Measurements from ENCODE around the gene RILPL2.
"Not testable (repeated sequence)": the region's sequence is repeated elsewhere in the genome, so short reads cannot be mapped to it uniquely, and the experiment has no call there.

Gene RILPL2, protein sequence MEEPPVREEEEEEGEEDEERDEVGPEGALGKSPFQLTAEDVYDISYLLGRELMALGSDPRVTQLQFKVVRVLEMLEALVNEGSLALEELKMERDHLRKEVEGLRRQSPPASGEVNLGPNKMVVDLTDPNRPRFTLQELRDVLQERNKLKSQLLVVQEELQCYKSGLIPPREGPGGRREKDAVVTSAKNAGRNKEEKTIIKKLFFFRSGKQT

DNA sequence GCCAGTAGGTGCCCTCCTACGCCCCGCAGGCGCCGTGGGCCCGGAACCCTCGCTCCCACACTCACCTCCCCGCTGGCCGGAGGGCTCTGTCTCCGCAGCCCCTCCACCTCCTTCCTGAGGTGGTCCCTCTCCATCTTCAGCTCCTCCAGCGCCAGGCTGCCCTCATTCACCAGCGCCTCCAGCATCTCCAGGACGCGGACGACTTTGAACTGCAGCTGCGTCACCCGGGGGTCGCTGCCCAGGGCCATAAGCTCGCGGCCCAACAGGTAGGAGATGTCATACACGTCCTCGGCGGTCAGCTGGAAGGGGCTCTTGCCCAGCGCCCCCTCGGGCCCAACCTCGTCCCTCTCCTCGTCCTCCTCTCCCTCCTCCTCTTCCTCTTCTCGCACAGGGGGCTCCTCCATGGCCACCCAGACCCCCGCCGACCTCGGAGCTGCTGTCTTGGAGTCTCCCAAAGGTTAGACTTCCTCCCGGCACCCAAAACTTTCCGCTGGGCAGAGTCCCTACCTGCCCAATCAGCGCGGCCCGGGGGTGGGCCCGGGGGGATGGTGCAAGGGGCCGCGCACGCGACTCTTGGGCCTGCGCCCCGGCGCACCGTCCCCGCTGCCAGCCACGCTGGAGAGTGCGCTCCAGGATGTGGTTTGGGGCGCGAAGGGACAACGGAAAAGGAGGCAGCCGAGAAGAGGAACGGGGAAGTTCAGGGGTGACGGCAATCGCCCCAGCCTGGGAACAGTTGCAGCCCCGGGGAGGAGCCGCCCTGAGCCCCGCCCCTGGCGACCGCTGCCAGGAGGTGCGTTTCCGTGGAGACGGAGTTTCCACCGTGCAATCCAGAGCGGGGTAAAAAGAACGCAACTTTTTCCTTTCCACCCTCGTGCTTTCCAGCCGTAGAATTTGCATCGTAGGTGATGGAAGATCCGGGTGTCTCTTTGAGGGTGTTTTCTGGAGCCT, at the start of gene RILPL2:
Gene RILPL2 (minus strand): TSS at position 668 of the 948 bp plus-strand sequence. CDS start 264 bp downstream, at position 404.
- peak; percentile 21 for FAIRE-seq

DNA sequence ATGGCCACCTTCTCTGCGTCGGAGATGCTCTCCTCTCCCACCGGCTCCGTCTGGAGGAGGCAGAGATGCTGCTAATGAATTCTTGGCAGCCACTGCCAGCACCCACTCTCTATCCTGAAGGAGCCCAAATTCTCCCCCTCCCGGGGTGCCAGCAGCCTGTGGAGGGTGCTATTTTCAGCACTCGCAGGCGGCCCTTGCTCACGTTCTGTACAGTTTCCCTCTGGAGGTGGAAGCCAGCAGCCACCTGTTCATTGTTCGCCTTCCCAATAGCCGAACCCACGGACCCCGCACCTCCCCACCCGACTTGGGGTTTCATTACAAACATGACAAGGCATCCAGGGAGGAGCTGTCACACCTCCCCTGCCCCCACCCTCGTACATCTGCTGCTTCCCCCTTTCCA, 49.3 kb upstream of the RILPL2 start:
- no peak for FAIRE-seq

DNA sequence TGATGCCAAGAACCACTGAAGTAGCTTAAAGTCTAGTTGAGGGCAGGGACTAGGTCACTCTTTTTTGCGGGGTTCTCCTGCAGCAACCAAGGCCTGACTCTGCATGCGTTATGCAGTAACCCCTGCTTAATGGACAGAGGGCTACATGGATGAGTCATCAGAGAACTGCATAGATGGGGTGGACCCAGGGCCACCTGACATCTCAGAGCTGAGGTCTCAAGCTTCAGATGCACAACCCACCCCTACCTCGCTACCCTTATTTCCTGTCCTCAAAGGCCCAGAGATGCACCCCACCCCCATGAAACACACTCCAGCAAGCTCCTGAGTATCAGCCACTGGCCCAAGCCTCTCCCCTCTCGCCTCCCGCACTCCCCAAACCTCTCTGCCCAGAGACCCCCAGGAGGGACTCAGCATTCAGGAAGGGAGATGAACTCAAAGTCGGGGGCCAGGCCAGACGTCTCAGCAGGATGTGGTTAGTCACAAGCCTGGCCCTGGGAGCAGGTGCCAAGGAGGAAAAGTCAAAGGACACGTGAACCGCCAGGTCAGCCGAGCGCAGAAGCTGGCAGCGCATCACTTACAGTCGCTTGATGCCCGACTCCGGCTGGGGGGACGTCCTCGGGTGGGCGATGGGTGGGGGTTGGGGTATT, 47.2 kb upstream of the RILPL2 start:
- no peak for FAIRE-seq

DNA sequence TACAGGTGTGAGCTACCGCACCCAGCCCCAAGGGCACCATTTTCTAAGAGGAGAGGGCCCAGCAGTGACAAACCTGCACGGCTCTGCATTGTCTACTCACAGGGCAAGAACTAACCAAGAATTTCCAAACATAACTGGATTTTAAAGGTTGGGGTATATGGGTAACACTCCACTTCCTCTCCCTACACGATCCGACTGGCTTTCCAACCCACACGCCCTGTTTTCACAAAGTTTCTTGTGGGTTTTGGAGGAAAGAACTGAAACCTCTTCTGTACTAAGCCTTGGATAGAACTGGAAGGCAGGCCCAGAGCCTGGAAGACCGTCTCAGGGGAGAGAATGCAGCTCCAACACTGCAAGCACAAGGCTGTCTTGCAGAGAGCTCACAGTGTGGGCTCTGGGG, 46.4 kb upstream of the RILPL2 start:
- no peak for FAIRE-seq

DNA sequence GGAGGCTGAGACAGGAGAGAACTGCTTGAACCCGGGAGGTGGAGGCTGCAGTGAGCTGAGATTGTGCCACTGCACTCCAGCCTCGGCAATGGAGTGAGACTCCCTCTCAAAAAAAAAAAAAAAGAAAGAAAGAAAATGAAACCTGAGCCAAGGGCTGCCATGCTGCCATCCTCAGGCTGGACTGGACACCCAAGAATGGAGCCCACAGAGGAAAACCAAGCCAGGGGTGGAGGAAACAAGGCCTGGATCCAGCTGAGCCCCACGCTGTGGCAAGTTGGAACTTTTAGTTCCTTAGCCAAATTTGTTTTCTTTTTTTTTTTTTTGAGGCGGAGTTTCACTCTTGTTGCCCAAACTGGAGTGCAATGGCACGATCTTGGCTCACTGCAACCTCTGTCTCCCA, 44.8 kb upstream of the RILPL2 start:
- not testable (repeated sequence) for FAIRE-seq

DNA sequence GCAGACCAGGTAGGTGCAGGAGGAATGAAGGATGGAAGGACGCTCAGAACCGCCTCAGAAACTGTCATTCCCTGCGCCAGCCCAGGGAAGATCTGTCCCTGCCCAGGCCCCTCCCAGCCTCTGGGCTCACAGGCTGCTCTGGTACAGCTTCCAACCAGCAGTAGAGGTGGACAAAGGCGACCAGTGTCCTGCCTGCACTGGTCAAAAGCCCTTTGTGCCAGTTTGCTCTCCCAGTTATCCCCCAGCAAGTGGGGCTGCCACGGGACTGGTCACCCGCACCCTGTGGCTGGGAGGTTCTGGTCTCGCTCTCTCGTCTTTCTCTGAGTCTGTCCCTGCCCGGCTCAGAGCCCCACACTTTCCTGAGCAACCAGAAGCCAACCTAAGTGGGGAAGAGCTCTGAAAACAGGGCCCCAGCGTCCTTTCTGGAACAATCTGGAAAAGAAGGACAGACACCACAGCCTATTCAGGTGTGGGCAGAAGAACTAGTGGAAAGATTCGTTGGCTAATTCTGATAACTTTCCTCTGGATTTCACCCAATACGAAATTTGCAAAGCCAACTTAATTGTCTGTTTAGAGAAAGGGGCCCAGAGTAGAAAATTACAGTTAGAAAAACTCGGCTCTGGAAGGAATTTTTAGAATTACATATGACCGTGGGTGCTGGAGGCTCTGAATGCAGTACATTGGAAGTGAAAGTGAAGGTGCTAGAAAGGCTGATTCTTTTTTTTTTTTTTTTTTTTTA, 43.1 kb upstream of the RILPL2 start:
- FAIRE-seq: no peak

DNA sequence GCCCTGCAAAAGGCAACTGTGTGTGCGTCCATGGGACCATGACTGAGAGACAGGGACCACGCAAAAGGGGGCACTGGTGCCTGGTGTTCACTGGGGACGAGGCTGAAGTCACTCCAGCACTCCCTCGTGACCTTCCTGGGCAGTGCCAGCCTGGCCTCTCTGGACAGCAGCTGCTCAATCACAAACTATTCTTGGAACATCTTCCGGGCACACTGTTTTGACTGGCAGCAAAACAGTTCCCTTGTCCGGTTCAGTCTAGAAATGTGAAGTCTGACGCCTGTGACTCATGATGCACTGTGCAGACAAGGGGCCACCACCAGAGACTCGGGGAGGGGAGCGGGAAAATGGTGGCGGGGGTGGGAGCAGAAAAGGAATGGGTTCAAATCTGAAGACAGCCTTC, 42.3 kb upstream of the RILPL2 start:
- FAIRE-seq: no peak

DNA sequence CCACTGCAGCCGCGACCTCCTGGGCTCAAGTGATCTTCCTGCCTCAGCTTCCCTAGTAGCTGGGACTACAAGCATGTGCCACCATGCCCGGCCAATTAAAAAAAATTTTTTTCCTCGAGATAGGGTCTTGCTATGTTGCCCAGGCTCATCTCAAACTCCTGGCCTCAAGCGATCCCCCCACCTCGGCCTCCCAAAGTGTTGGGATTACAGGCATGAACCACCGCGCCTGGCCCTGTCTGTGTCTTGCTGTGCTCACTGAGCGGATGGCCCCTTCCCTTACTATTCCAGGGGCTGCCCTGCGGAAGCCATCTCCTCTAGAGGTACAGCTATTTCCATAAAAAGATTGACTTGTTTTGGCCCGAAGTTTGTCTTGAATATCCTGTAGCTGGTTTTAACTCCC, 41.6 kb upstream of the RILPL2 start:
- FAIRE-seq: no peak

DNA sequence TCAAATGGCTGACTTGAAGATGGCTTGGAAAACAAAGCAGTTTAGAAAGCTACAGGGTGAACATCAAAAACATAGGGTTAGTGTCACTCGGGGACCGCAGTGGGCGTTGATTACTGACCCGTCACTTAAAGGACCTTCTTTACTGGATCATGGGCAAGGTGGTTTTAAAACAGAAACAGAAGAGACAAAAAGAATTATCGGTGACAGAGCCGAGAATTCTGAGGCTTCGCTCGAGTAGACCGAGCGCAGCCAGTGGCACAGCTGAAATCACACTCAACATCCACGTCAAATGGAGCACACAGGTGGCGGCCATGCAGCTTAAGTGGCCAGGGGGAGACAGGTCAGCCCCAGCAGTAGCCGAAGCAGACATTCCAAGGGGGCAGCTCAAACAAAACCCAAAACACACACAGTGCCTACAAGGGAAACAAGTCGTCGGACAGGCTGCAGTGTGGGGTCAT, 38.8 kb upstream of the RILPL2 start:
- FAIRE-seq: no peak

DNA sequence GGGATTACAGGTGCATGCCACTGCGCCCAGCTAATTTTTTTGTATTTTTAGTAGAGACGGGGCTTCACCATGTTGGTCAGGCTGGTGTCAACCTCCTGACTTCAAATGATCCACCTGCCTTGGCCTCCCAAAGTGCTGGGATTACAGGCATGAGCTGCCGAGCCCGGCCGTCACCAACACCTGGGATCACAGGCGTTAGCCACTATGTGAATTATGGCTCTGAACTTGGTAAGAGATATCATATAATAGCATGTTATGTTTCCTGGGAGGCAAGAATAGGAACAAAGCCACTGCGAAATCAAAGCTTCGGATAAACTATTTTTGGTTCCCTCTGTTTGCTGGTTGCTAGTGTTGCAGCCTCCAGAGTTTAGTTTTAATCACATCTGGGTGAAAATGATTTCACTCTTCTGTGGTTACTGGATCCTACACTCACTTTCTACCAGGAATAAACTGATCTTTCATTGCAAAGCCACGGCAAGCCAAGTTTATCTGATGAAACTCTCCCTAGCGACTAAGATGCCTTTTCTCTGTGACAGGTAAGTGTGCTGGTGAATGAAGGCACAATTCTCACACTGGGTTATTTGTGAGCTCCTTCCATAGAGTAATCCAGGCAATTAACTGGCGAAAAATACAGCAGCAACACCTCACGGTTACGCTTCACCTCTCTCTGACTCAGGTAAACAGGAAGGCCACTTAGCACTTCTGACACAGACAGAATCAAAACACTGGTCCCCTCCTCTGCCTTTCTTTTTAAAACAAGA, 38.2 kb upstream of the RILPL2 start:
- no peak for FAIRE-seq

DNA sequence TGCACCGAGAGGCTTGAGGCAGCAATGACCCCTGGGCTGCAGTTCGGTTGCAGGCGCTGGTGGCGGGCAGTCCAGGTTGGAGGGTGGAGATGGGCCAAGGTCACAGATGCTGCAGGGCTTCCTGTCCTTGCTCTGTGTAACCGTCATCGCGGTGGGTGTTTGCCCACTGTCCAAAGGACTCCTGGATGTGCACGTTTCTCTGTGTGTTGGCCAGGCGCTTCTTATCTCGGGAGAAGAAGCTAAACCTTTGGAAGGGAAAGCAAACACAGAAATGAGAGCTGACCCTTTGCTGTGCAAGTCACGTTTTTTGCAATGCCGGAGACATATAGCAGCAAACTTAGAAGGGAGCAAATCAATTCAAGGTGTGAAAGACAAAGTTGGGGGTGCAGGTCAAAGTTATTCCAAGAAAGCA, 36.0 kb upstream of the RILPL2 start:
- FAIRE-seq: no peak

DNA sequence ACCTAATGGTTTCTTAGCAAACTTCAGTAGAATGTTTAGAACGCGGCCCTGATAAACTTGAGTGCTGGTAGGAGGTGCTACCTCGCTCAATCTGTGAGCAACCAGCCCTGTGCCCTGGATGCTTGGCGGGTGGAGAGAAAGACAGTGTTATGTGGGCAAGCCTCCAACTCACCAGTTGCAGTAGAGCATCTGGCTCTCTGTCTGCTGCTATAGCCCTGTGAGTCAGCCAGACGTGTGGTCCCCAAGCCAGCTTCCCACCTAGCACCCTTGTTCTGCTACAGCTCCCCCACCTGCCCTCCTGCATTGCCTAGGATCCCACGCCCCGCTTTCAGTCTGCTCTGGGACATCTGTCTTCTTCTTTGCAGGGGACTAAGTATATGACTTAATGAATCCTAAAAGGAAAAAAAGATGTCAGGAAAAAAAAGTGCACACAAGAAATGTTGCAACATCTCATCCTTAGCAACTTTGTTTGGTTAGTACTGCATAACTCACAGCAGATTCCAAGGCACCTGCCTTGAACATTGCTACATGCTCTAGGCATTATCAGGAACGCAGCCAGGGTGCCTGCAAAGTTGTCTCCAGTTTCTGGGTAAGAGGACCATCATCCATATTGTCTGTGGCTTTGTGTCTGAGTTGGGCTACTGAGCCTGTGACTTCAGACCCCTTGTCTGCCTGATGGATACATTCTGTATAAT, 35.0 kb upstream of the RILPL2 start:
- FAIRE-seq: no peak

DNA sequence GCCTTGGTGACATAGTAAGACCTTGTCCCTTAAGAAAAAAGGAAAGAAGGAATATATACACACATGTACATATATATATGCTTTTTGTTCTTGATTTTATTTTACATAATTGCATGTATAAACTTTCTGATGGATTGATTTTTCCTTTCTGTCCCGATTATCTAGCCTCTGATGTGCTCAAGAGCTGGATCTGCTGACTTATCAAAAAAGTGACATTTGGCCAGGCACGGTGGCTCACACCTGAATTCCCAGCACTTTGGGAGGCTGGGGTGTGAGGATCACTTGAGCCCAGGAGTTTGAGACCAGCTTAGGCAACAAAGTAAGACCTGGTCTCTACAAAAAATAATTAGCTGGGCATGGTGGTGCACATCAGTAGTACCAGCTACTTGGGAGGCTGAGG, 33.5 kb upstream of the RILPL2 start:
- no peak for FAIRE-seq

DNA sequence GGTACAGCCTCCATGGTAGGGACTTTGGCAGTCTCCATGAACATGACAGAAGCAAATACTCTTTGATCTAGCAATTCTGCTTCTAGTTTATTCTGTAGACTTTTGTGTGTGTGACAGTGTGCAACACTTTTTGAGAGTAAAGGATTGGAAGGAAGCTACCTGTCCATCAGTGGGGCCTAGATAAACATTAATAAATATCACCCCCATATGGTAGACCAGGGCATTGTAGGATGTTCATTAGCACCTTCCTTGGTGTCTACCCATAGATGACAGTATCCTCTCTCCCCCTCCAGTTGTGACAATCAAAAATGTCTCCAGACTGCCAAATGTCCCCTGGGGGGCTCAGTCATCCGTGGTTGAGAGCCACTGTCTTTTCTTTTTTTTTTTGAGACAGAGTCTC, 32.3 kb upstream of the RILPL2 start:
- FAIRE-seq: no peak

DNA sequence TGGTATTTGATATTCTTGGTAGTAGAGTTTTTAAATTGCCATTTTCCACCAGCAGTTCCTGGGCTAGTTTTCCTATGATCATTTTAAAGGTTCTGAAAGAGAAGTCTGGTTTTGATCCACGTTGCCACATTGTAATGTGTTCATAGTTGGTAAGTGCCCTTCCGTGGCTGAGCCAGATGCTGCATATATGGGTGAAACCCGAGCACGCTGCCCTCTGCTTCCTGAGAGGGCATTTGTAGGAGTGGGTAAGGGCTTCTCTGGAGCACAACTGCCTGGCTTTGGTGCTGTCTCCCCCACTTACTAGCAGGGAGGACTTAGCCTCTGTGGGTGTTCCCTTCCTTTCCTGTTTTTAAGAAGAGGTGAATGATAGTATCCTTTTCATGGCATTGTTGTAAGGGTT, 28.6 kb upstream of the RILPL2 start:
- no peak for FAIRE-seq

DNA sequence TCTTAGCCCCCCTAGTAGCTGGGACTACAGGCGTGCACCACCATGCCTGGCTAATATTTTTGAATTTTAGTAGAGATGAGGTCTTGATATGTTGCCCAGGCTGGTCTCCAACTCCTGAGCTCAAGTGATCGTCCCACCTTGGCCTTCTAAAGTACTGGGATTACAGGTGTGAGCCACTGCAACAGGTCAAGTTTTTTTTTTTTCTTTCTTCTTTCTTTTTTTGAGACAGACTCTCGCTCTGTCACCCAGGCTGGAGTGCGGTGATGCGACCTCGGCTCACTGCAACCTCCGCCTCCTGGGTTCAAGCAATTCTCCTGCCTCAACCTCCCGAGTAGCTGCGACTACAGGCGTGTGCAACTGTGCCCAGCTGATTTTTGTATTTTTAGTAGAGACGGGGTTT, 26.7 kb upstream of the RILPL2 start:
- not testable (repeated sequence) for FAIRE-seq

DNA sequence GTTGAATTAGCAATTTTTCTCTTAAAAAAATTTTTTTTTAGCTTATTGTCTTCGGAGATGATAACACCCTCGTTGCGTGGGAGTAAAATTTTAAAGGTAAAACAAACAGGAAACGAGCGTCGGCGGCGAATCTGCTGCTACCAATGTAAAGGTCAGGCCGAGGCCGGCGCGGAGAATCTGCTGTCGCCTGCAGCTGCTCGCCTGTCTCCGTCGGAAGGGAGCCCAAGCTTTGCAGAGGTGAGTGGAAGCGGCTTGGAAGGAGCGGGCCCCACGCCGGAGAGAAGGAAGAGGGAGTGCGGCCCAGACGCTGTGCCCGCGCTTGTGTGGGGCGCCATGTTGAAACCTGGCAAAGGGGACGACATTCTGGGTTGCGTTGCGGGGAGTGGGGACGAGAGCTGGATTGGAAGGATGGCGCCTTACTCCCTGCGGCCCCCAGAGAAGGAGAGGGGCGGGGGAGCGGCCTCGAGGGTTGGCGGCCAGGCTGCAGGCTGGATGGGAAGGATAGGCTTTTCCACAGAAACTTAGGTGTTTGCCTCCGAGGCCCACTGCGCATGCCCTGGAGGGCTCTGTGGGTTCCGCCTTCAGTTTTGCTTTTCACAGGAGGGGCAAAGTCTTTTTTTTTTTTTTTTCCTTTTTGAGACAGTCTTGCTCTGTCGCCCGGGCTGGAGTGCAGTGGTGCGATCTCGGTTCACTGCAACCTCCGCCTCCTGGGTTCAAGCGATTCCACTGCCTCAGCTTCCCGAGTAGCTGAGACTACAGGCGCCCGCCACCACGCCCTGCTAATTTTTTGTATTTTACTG, 21.7 kb upstream of the RILPL2 start, which contains the start of gene SNRNP35:
Gene SNRNP35 (plus strand): TSS at position 160 of the 800 bp plus-strand sequence. CDS start 7,402 bp downstream, outside the sequence.
- peak; percentile 63 for FAIRE-seq

DNA sequence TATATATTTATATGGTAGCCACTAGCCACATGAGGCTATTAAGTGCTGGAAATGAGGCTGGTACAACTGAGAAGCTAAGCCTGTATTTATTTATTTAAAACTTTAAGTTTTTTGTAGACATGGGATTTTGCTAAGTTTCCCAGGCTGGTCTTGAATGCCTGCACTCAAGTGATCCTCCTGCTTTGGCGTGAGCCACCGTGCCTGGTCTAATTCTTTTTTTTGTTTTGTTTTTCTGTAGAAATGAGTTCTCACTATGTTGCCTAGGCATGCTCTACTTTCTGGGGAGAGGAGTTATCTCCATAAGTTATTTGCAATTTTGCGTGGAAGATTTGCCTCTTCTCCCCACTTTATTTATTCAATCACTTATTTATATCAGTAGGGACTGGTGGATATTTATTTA, 16.7 kb upstream of the RILPL2 start:
- no peak for FAIRE-seq

DNA sequence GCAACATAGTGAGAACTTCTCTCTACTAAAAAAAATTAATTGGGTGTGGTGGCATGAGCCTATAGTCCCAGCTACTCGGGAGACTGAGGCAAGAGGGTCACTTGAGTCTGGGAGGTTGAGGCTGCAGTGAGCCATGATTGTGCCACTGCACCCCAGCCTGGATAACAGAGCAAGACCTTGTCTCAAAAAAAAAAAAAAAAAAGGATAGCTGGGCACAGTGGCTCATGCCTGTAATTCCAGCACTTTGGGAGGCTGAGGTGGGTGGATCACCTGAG, 15.7 kb upstream of the RILPL2 start:
- not testable (repeated sequence) for FAIRE-seq

DNA sequence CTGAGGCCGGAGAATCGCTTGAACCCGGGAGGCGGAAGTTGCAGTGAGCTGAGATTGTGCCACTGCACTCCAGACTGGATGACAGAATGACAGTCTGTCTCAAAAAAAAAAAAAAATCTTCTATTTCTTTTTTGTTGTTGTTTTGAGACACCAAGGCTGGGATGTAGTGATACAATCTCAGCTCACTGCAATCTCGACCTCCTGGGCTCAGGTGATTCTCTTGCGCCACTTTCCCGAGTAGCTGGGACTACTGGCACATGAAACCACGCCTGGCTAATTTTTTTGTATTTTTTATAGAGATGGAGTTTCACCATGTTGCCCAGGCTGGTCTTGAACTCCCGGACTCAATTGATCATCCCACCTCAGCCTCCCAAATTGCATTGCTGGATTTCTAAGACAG, 14.2 kb upstream of the RILPL2 start:
- no peak for FAIRE-seq

DNA sequence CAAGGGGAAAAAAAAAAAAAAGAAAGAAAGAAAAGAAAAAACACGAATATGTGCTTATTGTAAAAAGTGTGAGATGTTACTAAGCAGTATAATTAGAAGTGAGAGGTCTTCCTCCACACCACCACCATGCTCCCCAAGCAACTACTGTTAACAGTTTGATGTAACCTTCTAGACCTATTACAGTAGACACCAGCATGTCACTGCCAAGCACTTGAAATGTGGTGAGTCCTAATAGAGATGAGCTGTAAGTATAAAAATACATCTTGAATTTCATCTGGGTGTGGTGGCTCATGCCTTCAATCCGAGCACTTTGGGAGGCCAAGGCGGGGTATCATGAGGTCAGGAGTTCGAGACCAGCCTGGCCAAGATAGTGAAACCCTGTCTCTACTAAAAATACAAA, 13.4 kb upstream of the RILPL2 start:
- no peak for FAIRE-seq

Data from G401.6 (cell line).